Adrenal gland (tissue), 5 donors: Measurements from ENCODE around the gene TNFRSF1B.

Source experiments
- CTCF ChIP-seq, 6 experiments: fragments of 450-650 bp in 4 of 6; fragments of 200-600 bp in 2 of 6; sonication (generic) in 1 of 6; IDR thresholded peaks; 1 replicate in 5 of 6; 2 replicates in 1 of 6; pipeline versions ENCODE4 v1.5.1 to v1.8.0; 2016 to 2021; ENCODE audit warnings: antibody characterized with exemption in 6 of 6, mild to moderate bottlenecking in 2 of 6, moderate library complexity in 1 of 6
- POLR2A ChIP-seq, 2 donors: fragments of 450-650 bp; IDR thresholded peaks; one replicate each; pipeline ENCODE4 v1.6.1; 2017; ENCODE audit warnings: antibody characterized with exemption in 2 of 2, mild to moderate bottlenecking in 2 of 2, moderate library complexity in 1 of 2
- donor health status: DM: no; HTN: no; CAD: no.

GRCh38 chr1:12176298-12177118 lies 9.7 kb downstream of the TNFRSF1B start:
- TF ChIP-seq CTCF (IDR thresholded peaks at IDR 0.05) (no peak), POLR2A (IDR thresholded peaks at IDR 0.05) (no peak)
